NCI-H146 treated with DMSO at 0.1 percent for 48 hours (cell line): ENCODE measurements around the gene UGT3A2.
A peak's percentile ranks its signal among the peaks of the same experiment; 100 is the strongest.

Experiments
- DNase-seq: peaks from one replicate; lab custom pipeline; 2025; ENCODE audit not compliant: unreplicated experiment; lab: John Stamatoyannopoulos, UW

UGT3A2 gene

DNA sequence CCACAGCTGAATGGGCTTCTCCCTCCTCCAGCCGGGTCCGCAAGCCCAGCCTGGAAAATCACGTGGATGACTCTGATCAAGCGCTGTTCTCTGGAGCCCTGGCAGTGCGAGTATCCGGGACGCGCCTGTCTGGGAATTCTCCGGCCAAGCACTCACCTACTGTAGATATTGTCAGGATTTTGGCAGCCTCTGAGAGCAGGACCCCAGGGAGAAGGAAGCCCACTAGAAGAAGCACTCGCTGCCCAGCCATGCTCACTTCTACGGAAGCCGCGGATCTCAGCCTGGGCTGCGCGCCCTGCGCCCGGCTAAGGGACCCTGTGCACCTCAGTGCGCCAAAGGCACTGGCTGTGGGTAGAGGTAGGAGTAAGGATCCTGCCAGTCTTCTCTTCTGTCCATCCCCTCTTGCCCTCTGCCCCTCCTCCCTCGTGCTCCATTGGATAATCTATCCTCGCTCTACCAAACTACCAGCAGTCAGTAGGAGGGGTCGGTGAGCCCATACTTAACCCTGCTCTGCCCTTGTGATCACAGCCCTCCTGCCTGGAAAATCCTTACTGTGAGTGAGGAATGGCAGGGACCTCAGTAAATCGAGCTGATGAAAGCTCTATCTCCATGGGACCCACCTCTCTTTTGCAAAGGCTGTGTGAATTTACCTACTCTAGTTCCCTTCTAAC lies at the start of gene UGT3A2:
TSS of gene UGT3A2 (minus strand) at position 343 of the 671 bp plus-strand sequence. CDS start at position 250, 93 bp downstream.
- DNase-seq = no peak

DNA sequence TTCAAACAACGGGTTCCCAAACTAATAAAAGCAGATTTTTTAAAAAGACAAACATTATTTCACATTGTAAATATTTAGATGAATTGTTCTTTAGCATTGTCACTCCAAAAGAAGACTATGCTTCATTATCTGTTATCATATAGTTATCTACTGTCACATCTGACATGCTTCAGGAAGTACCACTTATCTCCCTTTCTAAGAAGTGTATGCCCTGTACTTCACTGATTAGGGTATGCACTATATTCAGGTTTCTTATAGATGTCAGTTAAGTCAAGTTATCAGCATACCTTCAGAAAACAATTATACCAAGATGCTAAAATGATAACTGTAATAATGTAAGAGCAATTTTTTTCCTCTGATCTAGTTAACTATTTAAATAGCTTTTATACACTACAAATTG lies 44.6 kb upstream of the UGT3A2 start:
- DNase-seq = no peak

- DNase-seq = no peak
Measured at GRCh38 chr5:36108758-36109460, 42.2 kb upstream of the UGT3A2 start.

DNA sequence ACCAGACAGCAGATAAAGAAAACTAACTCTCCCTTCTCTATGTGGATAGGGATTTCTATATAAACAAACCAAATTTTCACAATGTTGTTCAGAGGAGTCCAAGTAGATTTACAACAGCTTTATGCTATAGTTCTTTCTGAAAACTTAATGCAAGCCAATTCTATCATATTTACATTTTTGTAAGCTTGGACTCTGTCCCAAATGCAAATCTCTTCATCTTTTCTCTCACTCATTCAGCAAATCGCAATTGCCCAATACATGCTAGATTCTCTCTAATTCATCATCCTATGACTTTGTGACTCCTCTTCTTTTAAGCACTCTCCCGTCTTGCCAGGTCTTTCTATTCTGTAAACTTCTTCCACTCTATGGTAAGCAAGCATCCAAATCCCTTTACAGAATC lies 39.1 kb upstream of the UGT3A2 start:
- no peak for DNase-seq

DNA sequence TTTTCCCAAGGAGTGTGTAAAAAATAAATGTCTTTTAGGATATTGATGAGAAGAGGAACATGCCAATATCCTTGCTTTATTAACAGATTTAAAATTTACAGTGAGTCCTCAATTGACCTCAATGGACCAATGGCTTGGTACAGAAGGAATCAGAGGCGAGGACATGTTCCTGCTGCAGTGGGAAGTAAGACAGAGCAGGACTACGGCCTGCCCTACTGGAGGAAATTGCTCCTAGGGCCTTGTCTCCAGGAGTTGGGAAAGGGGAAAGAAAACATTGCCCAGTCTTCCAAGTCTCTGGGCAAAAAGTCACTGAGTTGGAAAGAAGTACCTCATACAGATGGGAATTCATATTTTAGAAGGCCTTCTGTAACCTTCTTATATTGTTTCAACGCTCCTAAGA lies 33.1 kb upstream of the UGT3A2 start:
- DNase-seq = no peak

DNA sequence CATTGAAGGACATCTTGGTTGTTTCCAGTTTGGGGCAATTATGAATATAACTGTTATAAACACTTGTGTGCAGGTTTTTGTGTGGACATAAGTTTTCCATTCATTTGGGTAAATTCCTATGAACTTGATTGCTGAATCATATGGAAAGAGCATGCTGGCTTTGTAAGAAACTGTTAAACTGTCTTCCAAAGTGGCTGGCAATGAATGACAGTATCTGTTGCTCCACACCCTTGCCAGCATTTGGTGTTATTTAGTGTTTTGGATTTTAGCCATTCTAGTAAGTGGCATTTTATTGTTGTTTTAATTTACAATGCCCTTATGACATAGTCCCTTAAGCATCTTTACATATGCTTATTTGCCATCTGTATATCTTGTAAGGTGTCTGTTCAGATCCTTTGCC lies 29.8 kb upstream of the UGT3A2 start:
- no peak for DNase-seq

- DNase-seq = no peak
Measured at GRCh38 chr5:36089989-36090388, 23.3 kb upstream of the UGT3A2 start.

- peak; percentile 39 for DNase-seq
Measured at GRCh38 chr5:36079200-36079781, 12.6 kb upstream of the UGT3A2 start.

DNA sequence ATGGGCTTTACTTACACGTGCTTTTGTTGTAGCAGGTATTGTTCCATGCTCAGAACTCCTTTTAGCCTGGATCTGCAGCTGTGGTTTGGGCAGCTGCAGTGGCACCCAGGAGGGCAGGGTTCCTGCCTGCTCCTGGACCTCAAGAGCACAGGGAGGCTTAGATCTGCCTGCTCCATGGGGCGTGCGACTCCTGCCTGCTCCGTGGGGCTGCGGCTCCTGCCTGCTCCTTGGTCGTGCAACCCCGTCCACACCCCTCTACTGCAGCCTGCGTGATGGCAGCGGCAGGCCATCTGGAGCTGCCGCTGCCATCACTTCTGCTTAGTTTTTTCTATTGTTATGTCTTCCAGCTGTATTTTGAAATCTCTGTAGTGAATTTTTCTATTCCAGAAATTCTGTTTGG lies 11.7 kb upstream of the UGT3A2 start:
- no peak for DNase-seq

GRCh38 chr5:36073595-36074216 lies 7.0 kb upstream of the UGT3A2 start:
- DNase-seq = peak; percentile 55

DNA sequence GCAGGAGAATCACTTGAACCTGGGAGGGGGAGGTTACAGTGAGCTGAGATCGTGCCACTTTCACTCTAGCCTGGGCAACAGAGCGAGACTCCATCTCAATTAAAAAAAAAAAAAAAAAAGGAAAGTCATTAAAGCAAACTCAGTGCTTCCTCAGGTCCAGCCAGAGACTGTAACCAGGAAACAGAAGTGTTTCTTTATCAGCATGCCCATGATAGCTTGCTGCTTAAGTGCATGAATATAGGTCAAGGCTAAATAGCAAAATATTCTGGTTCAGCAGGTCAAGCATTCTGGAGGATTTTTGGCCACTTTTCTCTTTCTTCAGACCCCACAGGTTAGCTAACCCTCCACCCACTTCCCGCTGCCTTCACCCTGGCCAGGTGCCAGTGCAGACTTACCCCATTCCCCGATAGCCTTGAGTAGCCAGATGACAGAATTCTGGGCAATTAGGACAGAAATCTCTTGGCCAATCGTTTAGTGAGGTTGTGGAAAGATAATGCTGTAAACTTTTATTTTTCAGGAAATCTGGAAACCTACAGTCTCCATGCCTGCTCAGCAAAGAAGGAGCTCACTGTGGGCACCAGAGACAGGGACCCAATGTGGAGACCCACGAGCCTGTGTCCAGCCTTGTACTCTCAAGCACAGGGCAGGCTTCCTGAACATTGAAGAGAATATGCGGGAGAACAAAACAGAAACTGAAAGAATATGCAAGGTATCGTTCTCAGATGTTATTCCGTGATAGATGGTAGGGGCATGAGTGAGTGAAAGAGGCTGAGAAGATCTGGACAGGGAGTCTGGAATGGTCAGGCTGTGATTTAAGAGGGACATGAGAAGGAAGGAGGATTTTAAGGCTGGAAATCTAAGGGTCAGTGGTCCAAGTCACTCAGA lies 4.2 kb upstream of the UGT3A2 start:
- DNase-seq = no peak

DNA sequence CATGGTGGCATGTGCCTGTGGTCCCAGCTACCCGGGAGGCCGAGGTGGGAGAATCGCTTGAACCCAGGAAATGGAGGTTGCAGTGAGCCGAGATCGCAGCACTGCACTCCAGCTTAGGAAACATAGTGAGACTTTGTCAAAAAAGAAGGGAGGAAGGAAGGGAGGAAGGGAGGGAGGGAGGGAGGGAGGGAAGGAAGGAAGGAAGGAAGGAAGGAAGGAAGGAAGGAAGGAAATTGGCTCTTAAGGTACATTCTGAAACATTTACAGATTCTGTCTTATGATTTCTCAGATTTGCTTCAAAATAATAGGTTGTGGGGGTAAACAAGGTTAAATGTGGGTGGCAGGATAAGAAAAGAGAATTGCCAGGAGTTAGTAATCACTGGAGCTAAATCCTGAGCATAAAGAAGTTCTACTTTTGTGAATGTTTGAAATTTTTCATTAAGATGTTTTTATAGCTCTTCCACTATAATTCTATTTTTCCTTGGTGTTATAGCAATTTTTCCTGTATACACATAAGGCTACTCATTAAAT lies 2.1 kb upstream of the UGT3A2 start:
- DNase-seq = no peak

DNA sequence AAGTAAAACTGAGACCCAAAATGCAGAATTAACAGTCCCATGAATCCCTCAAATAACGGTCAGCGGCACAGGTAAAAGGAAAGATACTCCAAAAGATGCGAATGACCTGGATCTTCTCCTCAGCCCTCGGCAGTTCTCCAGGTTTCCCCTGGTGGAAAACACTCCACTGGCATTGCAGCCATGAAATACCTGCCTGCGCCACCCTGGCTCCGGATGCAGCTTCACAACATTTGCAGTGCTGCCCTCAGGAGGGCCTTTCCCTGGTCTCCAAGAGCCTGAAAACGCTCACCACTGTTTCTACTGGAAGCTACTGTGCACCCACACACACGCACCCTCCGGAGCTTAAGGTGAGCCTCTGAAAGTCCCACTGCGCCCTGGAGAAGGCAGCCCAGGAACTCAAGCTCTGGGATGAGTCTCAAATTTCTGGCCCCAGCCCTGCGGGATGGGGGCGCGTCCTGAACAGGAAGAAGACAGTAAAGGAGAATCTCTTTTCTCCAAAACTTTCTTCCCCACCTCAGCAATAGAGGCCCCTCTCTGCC lies 612 bp downstream of the UGT3A2 start:
- DNase-seq = no peak

- DNase-seq = no peak
Measured at GRCh38 chr5:36060420-36060887, 6.2 kb downstream of the UGT3A2 start.

DNA sequence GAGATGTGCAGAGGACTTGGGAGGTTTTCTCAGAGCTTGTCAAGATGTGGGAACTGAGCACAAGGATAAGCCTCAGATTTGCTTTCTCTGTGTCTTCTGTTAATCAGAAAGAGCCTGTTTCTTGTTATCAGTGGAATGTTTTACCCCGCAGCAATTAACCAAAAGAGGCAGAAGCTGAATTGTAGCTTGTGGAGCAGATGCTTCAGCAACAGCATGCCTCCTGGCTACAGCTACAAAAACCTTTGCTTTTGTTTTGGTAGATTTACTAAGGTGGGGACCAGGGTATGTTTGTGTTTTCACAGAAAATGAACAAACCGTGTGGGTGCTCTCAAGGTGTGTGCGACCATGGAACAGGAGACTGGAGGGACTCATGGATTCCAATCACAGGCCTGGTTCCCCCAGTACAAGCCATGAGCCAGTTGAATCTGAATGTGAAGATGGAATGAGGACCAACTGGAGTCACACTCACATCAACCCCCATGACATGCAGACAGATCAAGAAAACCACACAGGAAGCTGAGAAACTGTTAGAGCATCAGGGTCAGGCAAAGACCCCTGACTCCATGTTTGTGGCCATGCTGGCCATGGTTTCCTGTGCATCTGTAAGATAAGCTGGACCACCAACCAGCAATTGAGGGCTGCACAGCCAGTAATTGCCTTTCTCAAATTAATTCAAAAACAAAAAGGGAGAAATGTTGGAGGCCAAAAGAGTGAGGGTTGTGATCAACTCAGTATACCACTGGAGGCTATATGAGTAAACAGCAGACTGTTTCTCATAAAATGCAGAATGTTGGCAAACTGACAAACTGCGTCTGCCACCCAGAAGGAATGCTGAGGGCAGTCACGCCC lies 6.9 kb downstream of the UGT3A2 start:
- no peak for DNase-seq

DNA sequence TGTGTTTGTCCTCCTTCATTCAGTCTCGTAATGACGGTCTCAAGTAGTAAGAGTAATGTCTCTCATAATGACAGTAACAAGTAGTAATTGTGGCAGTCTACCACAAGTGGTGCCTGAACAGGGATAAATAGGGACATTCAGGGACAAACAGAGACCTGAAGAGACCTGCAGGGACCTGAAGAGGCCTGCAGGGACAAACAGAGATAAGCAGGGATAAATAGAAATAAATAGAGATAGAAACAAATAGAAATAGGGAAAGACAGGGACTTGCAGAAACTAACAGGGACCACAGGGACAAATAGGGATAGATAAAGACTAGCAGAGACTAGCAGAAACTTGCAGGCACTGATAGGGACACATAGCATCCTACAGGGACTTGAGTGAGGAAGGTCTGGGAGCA lies 7.9 kb downstream of the UGT3A2 start:
- DNase-seq = no peak

DNA sequence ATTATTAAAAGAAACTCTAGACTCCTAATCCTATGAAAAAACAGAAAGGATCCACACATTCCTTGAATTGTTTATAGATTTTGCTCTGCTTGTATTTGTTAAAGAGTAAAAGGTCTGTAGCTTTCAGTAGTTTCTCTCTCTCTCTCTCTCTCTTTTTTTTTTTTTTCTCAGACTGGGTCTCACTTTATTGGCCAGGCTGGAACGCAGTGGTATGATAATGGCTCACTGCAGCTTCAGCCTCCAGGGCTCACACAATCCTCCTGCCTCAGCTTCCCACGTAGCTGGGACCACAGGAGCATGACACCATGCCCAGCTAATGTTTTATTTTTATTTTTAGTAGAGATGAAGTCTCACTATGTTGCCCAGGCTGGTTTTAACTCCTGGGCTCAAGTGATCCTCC lies 9.3 kb downstream of the UGT3A2 start:
- DNase-seq = no peak

DNA sequence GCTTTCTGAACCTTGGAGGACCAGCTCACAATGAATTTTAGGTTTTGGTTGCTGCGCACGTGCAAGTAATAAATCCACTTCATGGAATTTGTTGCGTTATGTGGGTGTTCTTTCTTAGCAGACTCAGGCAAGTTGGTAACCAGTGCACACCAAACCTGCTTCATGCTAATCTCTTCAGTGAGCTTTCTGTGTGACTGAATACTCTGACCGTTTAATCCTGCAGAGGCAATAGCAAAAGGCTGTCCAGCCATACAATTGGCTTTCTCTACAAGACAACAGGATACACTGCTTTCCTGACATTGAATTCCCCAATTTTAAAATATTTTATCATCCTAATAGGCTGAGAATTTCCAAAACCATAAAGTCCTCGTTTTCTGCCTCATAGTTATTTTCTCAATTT lies 10.3 kb downstream of the UGT3A2 start:
- DNase-seq = no peak

DNA sequence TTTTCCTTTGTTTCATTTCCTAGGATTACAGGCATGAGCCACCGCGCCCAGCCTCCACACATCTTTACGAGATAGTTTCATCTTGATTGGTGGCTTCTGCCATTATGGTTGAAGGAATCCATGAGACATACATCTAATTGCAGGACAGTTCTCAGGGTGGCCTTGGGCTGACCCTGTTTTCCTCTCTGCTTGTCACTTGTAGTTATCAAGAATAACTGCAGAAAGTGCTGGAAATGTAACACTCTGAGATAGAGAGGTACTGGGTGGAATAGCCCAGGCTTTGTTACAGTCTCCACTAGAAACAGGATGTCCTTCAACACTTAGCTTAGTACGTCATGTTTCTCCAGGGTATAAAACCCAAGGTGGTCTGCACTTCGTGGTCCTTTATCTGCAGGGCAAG lies 10.7 kb downstream of the UGT3A2 start:
- DNase-seq = no peak
